ENCODE results near the gene ALKBH7.
"Not testable (repeated sequence)": the region's sequence is repeated elsewhere in the genome, so short reads cannot be mapped to it uniquely, and the experiment has no call there.

ALKBH7 gene, protein sequence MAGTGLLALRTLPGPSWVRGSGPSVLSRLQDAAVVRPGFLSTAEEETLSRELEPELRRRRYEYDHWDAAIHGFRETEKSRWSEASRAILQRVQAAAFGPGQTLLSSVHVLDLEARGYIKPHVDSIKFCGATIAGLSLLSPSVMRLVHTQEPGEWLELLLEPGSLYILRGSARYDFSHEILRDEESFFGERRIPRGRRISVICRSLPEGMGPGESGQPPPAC

GRCh38 chr19:6372594-6373095 is at the start of gene ALKBH7:
Gene ALKBH7 (plus strand): TSS chr19:6372794. CDS start chr19:6372821, 27 bp downstream.
- DNase-seq, result peak; percentile 98

- DNase-seq, result no peak
Observed at GRCh38 chr19:6324757-6325156, 47.8 kb upstream of the ALKBH7 start.

- DNase-seq, result no peak
Observed at GRCh38 chr19:6325614-6326013, 47.0 kb upstream of the ALKBH7 start.

- DNase-seq, result no peak
Observed at GRCh38 chr19:6326815-6327214, 45.8 kb upstream of the ALKBH7 start.

GRCh38 chr19:6333439-6333838 is 39.2 kb upstream of the ALKBH7 start, which contains the start of gene ACER1:
Gene ACER1 (minus strand): TSS chr19:6333612. CDS start chr19:6333551, 61 bp downstream.
- no peak for DNase-seq

DNA sequence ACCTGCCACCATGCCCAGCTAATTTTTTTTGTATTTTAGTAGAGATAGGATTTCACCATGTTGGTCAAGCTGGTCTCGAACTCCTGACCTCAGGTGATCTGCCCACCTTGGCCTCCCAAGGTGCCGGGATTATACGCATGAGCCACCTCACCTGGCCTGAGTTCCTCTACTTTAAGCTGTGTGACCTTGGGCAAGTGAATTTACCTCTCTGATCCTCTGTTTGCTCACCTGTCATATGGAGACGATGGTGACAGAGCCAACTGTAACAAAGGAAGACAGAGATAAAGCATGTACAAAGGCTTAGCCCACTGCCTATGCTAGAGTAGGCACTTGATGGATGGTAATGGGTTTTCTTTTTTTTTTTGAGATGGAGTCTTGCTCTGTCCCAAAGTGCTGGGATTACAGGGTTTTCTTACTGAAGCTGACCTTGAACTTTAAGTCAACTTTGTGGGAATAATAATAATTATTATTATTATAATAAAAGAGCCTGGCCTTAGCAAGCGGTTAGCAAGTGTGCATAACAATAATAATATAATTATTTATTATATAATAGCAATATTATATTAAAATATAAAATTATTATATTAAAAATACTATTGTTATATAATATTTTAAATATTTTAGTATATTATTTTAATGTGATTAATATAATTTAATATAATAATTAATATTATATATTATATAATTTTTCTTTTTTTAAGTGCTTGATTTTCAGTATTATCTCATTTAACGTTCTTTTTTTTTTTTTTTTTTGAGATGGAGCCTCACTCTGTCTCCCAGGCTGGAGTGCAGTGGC is 37.9 kb upstream of the ALKBH7 start:
- DNase-seq, result no peak

- no peak for DNase-seq
Observed at GRCh38 chr19:6340493-6341201, 31.9 kb upstream of the ALKBH7 start.

DNA sequence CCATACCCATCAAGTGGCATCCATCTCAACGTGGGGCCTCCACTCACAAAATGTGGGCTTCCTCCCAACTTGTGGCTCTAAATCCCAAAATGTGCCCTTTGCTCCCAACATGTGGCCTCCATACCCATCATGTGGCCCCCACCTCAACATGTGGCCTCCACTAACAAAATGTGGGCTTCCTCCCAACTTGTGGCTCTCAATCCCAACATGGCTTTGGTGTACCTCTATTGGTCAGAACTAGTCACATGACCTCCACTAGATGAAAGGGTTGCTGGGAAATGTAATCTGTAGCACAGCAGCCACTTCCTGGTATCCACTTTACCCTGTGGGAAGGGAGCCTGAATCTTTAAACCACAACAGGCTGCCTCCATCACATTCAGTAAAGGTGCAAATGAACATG is 29.1 kb upstream of the ALKBH7 start:
- no peak for DNase-seq

GRCh38 chr19:6349271-6349670 is 23.3 kb upstream of the ALKBH7 start:
- not testable (repeated sequence) for DNase-seq

- no peak for DNase-seq
Observed at GRCh38 chr19:6350688-6351087, 21.9 kb upstream of the ALKBH7 start.

- DNase-seq, result no peak
Observed at GRCh38 chr19:6352381-6353165, 20.0 kb upstream of the ALKBH7 start.

DNA sequence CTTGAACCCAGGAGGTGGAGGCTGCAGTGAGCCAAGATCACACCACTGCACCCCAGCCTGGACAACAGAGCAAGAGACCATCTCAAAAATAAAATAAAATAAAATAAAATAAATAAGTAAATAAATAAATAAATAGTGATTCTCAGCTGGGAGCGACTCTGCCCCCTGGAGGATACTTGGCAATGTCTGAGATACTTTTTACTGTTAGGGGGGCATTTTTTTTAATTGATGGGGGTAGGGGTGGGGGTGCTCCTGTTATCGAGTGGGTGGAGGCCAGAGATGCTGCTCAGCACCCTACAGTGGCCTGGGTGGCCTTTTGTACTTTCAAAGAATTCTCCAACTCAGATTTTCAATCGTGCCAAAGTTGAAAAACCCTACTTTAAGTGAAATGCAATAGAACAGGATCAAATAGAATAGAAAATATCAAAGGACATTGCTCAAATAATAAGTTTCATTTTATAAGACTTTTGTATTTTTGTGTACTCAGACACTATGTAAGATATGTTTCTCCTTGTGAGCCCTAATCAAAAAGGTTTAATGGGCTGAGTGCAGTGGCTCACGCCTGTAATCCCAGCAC is 18.4 kb upstream of the ALKBH7 start:
- no peak for DNase-seq

- DNase-seq, result not testable (repeated sequence)
Observed at GRCh38 chr19:6355321-6356040, 17.1 kb upstream of the ALKBH7 start.

GRCh38 chr19:6357174-6357573 is 15.4 kb upstream of the ALKBH7 start:
- no peak for DNase-seq

DNA sequence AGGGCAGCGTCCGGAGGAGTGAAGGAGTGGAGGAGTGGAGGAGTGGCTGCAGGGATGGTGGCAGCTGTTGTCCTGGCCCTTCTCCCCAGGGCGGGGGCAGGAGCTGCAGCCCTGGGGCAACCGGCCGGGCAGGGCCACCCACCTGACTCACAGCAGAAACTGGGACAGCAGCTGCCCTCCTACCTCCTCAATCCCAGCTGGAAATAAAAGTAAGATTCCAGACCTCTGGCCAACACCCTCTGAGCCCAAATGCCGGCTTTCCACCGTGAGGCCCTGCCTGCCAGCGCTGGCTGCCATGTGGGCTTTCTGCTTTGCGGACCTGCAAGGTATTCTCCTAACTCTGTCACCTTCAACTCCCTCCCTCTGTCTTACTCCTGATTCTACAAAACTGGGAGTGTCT is 14.6 kb upstream of the ALKBH7 start:
- no peak for DNase-seq

- DNase-seq, result no peak
Observed at GRCh38 chr19:6359568-6360341, 12.8 kb upstream of the ALKBH7 start.

DNA sequence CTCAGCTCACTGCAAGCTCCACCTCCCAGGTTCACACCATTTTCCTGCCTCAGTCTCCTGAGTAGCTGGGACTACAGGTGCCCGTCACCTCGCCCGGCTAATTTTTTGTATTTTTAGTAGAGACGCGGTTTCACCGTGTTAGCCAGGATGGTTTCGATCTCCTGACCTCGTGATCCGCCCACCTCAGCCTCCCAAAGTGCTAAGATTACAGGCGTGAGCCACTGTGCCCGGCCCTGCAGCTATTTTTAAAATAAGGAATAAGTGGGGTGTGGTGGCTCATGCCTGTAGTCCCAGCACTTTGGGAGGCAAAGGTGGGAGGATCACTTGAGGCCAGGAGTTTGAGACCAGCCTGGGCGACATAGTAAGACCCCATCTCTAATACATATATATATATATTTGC is 12.1 kb upstream of the ALKBH7 start:
- not testable (repeated sequence) for DNase-seq

GRCh38 chr19:6360857-6361216 is 11.8 kb upstream of the ALKBH7 start:
- DNase-seq, result not testable (repeated sequence)

DNA sequence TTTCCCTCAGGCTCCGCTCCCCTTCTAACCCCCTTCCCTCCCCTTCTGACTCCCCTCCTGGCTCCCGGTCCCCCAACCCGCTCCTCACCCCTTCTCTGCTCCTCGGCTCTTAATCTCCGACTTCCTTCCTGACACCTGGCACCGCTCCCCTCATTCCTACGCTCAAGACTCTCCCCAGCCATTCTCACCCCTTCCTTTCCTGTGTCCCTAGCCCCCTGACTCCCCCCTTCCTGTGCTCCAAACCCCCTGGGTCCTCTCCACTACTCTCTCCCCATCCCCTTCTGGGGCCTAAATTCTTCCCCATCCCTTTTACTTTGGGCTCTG is 10.6 kb upstream of the ALKBH7 start:
- DNase-seq, result no peak

- DNase-seq, result peak; percentile 14
Observed at GRCh38 chr19:6362351-6362801, 10.2 kb upstream of the ALKBH7 start.

DNA sequence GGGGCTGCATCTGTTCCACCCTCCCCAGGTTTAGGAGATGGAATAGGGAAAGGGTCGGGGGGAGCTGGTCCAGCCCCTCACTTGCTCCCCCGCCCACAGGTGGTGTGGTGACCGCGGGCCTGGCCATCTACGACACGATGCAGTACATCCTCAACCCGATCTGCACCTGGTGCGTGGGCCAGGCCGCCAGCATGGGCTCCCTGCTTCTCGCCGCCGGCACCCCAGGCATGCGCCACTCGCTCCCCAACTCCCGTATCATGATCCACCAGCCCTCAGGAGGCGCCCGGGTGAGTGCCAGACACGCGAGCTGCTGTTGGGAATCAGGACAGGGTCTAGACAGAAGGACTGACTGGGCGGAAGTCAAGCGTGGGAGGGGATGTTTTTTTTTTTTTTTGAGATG is 8.2 kb upstream of the ALKBH7 start:
- DNase-seq, result no peak

Data from stimulated activated naive CD4-positive, alpha-beta T cell treated with Interleukin-2 at 50 U/mL for 16 hours (primary cell).